Body of pancreas (tissue), 4 donors: ENCODE data around the gene GNB1L. TPM values are rescaled to one million over a fixed set of nuclear protein-coding genes. Genes with fewer than 3 reads are reported as not detected.

Experiments used
- ATAC-seq: fragments of 150-250 bp; one replicate; pipeline ENCODE4 v1.9.1; 2016
- DNase-seq, 4 donors: peaks; one replicate each; pipeline ENCODE4 v3.0.0-alpha.2; 2019
- H3K27ac ChIP-seq, 4 donors: fragments of 200-600 bp; sonication (generic); 1 replicate in 3 of 4; 2 replicates in 1 of 4; pipeline versions ENCODE4 v1.5.1 to v1.6.1; 2016 to 2019; ENCODE audit warnings: mild to moderate bottlenecking in 1 of 4, mixed read lengths in 1 of 4, moderate library complexity in 1 of 4
- H3K27me3 ChIP-seq, 2 donors: fragments of 200-600 bp; sonication (generic); one replicate each; pipeline ENCODE4 v1.6.0; 2016; ENCODE audit warnings: mild to moderate bottlenecking in 1 of 2
- H3K36me3 ChIP-seq, 2 donors: fragments of 200-600 bp; sonication (generic); replicated peaks in 1 of 2; 2 replicates each; pipeline ENCODE4 v1.5.1; 2016; ENCODE audit warnings: low read depth in 2 of 2; ENCODE audit not compliant: insufficient read depth in 1 of 2
- H3K4me1 ChIP-seq: fragments of 200-600 bp; sonication (generic); one replicate; pipeline ENCODE4 v1.6.0; 2016
- H3K4me3 ChIP-seq, 2 donors: fragments of 200-600 bp; sonication (generic); 1 replicate in 1 of 2; 2 replicates in 1 of 2; pipeline ENCODE4 v1.5.1; 2016 to 2019
- H3K9me3 ChIP-seq, 3 donors: fragments of 200-600 bp; sonication (generic); 1 replicate in 2 of 3; 2 replicates in 1 of 3; pipeline ENCODE4 v1.5.1; 2016
- POLR2A ChIP-seq, 3 donors: fragments of 450-650 bp; IDR thresholded peaks; one replicate each; pipeline ENCODE4 v1.6.1; 2016; ENCODE audit warnings: antibody characterized with exemption in 3 of 3, mild to moderate bottlenecking in 2 of 3
- WGBS, 2 donors: methylation state at CpG; one replicate each; pipeline ENCODE4 v1.1.5; 2017; 5-methylcytosine and 5-hydroxymethylcytosine counted together
- intact Hi-C: fragments of 100-400 bp; cut with DNase I; formaldehyde crosslinking; loops from one replicate; pipeline ENCODE4 v1.15.1; 2023
- total RNA-seq, 2 donors: library from RNA; depleted of rRNA; stranded (reverse); fragments of >200 nt; gene quantifications; one replicate each; pipeline ENCODE4 v1.1.0, GENCODE V29; 2016
- TF ChIP-seq, protein P1 (sequence below), 7 experiments: fragments of 450-650 bp in 4 of 7; fragments of 200-600 bp in 3 of 7; sonication (generic) in 3 of 7; IDR thresholded peaks; one replicate each; pipeline ENCODE4 v1.5.1; 2016 to 2019; ENCODE audit warnings: antibody characterized with exemption in 7 of 7

Gene GNB1L
- total RNA-seq, 2 donors from 2014 or later = 1.3 to 3.3 TPM

DNA sequence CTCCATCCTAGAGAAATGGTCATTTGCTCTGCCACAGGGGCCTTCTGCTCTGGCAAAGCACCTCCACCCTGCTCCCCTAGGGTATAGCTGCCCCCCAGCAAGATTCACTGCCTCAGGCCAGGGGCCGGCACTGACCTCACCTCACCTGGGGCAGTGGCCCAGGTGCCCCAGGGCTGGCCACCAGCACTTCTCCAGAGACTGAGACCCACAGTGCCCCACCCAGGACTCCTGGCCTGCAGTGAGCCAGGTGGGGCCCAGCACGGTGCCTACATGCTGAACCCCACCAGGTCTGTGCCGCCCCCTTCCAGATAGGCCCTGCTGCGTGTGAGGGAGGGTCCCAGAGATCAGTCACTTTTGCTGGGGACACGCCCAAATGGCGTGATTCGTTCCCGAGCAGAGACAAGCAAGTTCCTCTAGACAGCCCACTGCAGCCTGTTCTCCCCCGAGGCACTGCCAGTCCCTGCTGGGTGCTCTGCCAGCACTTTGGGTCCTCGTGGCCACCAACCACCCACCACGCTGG is 10.8 kb downstream of the GNB1L start:
- peaks cover 18% of the 10 kb centered on the region for H3K4me1 ChIP-seq
- H3K27ac ChIP-seq = peak overlapping the region in 2 of 4 donors; percentile 10 to 51
- 81 to 100% methylated on average over 1 to 11 of the region's 11 CpGs for WGBS, 2 donors
- intact Hi-C loops = loop anchor here (5.0 kb wide), 1 partner anchor 33 kb away; no protein-coding TSS in a partner anchor
- ATAC-seq = no peak
- no peaks in the 10 kb centered on the region for H3K36me3 ChIP-seq
- no peaks in the 10 kb centered on the region for H3K9me3 ChIP-seq
- no peaks in the 10 kb centered on the region for H3K27me3 ChIP-seq
- no peak for DNase-seq
- no peak for TF ChIP-seq POLR2A (IDR thresholded peaks at IDR 0.05)
- TF ChIP-seq, protein P1, sequence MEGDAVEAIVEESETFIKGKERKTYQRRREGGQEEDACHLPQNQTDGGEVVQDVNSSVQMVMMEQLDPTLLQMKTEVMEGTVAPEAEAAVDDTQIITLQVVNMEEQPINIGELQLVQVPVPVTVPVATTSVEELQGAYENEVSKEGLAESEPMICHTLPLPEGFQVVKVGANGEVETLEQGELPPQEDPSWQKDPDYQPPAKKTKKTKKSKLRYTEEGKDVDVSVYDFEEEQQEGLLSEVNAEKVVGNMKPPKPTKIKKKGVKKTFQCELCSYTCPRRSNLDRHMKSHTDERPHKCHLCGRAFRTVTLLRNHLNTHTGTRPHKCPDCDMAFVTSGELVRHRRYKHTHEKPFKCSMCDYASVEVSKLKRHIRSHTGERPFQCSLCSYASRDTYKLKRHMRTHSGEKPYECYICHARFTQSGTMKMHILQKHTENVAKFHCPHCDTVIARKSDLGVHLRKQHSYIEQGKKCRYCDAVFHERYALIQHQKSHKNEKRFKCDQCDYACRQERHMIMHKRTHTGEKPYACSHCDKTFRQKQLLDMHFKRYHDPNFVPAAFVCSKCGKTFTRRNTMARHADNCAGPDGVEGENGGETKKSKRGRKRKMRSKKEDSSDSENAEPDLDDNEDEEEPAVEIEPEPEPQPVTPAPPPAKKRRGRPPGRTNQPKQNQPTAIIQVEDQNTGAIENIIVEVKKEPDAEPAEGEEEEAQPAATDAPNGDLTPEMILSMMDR (IDR thresholded peaks at IDR 0.05) = no peak
- H3K4me3 ChIP-seq = no peak overlapping the region

DNA sequence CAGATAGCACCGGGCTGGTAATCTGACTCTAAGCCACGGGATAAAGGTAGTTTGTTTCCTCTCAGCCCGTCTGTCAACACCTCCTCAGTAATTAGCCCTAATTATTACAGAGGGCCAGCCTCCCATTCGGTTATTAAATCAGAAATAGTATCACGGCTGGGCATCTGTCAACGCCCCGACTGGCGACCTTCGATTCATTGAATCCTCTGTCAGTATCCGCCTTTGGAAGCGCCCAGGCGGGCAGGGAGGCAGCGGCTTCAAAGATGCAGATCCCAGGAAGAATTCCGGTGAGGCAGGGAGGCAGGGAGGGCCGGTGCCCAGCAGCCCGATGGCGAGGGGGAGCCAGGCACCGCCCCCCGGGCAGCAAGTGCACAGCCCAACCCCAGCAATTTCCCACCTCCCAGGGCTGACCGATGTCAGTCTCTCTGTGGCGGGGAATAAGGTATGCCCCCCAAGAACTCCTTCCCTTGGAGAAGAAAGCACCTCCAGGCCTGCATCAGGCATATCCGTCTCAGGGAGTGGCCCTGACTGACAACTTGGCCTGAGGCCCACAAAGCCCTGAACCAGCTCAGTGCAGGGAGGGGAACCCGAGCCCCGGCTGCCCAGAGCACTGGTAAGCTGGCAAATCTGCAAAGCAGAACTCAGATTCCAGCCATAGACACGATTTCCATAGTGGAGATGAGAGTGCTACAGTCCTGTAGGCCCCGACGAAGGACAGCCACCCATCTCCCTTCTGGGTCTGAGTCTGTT is 11.4 kb downstream of the GNB1L start:
- intact Hi-C loops = loop anchor here (5.0 kb wide), 1 partner anchor 34 kb away; no protein-coding TSS in a partner anchor
- no peaks in the 10 kb centered on the region for H3K36me3 ChIP-seq
- no peaks in the 10 kb centered on the region for H3K27me3 ChIP-seq
- WGBS, 2 donors = 71 to 89% methylated on average over 16 to 27 of the region's 27 CpGs
- H3K9me3 ChIP-seq = no peaks in the 10 kb centered on the region
- H3K4me3 ChIP-seq = no peak overlapping the region
- ATAC-seq (no peak), DNase-seq (no peak)
- TF ChIP-seq POLR2A (IDR thresholded peaks at IDR 0.05) = no peak
- TF ChIP-seq, protein P1 (IDR thresholded peaks at IDR 0.05) = no peak
- peaks cover 12% of the 10 kb centered on the region for H3K4me1 ChIP-seq
- H3K27ac ChIP-seq = peak overlapping the region in 2 of 4 donors; percentile 10 to 51

DNA sequence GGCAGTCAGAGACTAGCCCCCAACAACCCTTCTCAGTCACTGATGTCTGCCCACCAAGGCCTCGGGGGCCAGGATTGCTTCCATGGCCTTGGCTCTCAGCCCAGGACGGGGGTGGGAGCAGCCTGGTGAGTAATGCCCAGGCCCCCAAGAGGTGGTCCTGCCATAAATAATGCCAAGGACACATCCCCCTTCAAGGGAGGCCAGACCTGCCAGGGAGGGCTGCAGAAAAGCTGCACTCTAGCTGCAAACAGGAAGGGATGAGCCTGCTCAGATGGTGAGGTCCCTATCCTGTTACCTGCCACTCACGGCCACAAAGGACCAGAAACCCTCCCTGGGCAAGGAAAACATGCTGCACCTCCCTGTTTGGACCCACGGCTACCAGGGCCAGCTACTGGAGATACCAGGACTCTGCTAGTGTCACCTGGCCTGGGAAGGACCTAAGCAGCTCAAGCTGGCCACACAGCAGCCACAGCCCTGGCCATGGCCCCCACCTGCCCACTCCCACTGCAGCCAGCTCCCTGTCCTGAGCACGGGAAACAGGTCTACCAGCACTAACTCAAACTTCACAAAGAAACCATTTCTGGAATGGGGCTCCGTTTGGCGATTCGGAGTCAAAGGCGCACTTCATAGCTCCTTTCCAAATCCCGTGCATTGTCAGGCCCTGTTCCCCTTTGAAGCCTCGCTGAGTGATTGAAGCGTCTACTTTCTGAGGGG is 12.1 kb downstream of the GNB1L start:
- no peak for ATAC-seq
- H3K27me3 ChIP-seq = no peaks in the 10 kb centered on the region

DNA sequence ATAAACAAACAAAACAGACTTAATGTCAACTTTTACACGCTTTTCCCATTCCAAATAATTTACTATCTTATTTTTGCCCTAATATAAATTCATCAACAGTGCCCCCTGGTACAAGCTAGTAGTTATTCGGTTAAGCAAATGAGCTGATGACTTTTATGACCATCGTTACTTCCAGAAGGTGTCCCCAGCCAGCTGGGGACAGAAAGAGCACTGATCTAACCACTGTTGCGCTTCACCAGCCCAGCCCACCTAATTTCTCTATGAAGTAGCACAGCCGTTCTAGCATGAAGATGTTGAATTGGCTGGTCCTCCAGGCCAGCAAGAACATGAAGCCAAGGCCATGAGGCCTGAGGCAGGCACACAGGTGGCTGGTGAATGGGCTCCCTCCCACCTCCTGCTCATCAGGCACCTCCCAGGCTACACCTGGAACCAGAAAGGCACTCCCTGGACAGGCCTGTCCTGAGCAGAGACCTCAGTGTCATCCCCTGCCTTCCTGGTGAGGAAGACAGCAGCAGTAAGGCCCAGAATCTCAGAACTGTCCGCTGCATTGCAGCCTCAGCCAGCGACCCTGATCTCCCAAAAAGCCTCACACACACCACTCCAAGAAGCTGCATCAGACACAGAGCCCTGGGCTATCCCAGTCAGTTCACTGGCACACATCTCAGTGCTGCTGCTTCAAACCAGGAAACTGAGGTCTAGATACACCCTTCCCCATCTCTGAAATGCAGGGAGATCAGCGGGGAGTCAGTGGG is 12.9 kb downstream of the GNB1L start:
- WGBS, 2 donors = 80 to 81% methylated on average over 5 to 8 of the region's 8 CpGs
- ATAC-seq = no peak

More for the DNA sequence above, 12.1 kb downstream of the GNB1L start:
- Histone ChIP-seq H3K4me3 (no peak overlapping the region), H3K36me3 (no peaks in the 10 kb centered on the region), H3K27ac (no peak overlapping the region), H3K9me3 (no peaks in the 10 kb centered on the region), H3K4me1 (peaks cover 9% of the 10 kb centered on the region)
- intact Hi-C loops = loop anchor here (5.0 kb wide), 1 partner anchor 35 kb away; no protein-coding TSS in a partner anchor
- no peak for DNase-seq
- WGBS, 2 donors = 82 to 89% methylated on average over 10 to 11 of the region's 12 CpGs
- TF ChIP-seq, protein P1 (IDR thresholded peaks at IDR 0.05) = no peak

More for the DNA sequence above, 12.9 kb downstream of the GNB1L start:
- Histone ChIP-seq H3K9me3 (no peaks in the 10 kb centered on the region), H3K27ac (no peak overlapping the region), H3K4me1 (peaks cover 9% of the 10 kb centered on the region), H3K36me3 (no peaks in the 10 kb centered on the region), H3K27me3 (no peaks in the 10 kb centered on the region), H3K4me3 (no peak overlapping the region)
- TF ChIP-seq, protein P1 (IDR thresholded peaks at IDR 0.05) = no peak
- TF ChIP-seq POLR2A (IDR thresholded peaks at IDR 0.05) = no peak
- intact Hi-C loops = loop anchor here (5.0 kb wide), 1 partner anchor 35 kb away; no protein-coding TSS in a partner anchor
- DNase-seq = no peak
